ENCODE results near the gene LRRC3.

DNA sequence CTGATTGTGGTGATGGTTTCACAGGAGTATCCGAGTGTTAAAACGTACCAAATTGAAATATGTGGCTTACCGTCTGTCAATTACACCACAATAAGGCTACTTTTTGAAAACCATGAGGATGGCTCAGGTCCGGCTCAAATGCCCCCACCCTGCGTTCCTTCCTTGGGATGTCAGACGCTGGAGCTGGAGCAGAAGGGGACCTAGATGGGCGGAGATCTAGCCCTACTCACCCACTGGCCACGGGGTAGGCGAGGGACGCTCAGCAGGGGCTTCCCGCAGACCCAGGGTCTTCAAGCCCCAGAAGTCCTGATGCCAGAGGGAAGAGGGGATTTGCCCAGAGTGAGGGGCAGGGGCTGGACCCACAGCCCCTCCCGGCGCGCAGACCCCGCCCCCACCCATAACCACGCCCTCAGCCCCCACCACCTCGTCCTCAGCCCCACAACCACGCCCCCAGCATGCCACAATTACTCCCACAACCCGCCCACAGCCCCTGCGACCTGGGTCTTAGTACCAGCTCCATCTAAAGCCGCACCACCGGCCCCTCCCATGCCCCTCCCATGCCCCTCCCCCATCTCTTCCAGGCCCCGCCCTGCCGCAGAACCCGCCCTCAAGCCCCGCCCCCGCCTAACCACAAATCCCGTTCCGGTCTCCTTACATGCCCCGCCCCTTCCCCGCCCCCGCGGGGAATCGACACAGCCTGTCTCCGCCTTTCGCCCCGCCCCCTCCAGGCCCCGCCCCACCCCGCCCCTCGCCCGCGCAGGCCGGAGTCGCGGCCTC, at the start of gene LRRC3:
- TF ChIP-seq, protein P1, sequence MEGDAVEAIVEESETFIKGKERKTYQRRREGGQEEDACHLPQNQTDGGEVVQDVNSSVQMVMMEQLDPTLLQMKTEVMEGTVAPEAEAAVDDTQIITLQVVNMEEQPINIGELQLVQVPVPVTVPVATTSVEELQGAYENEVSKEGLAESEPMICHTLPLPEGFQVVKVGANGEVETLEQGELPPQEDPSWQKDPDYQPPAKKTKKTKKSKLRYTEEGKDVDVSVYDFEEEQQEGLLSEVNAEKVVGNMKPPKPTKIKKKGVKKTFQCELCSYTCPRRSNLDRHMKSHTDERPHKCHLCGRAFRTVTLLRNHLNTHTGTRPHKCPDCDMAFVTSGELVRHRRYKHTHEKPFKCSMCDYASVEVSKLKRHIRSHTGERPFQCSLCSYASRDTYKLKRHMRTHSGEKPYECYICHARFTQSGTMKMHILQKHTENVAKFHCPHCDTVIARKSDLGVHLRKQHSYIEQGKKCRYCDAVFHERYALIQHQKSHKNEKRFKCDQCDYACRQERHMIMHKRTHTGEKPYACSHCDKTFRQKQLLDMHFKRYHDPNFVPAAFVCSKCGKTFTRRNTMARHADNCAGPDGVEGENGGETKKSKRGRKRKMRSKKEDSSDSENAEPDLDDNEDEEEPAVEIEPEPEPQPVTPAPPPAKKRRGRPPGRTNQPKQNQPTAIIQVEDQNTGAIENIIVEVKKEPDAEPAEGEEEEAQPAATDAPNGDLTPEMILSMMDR (conservative IDR thresholded peaks at IDR 0.05; ENCODE audit: low read depth, low read length) = no peak
- no peak for TF ChIP-seq POLR2A (IDR thresholded peaks at IDR 0.05; ENCODE audit: low read depth, low read length)
- no peak for TF ChIP-seq CHD1 (IDR thresholded peaks at IDR 0.05; ENCODE audit: low read depth, low read length)

Measured in IMR-90 (cell line).